Measurements from ENCODE around the gene KAT6B.
"Not testable (repeated sequence)": the region's sequence is repeated elsewhere in the genome, so short reads cannot be mapped to it uniquely, and the experiment has no call there.

KAT6B gene

DNA sequence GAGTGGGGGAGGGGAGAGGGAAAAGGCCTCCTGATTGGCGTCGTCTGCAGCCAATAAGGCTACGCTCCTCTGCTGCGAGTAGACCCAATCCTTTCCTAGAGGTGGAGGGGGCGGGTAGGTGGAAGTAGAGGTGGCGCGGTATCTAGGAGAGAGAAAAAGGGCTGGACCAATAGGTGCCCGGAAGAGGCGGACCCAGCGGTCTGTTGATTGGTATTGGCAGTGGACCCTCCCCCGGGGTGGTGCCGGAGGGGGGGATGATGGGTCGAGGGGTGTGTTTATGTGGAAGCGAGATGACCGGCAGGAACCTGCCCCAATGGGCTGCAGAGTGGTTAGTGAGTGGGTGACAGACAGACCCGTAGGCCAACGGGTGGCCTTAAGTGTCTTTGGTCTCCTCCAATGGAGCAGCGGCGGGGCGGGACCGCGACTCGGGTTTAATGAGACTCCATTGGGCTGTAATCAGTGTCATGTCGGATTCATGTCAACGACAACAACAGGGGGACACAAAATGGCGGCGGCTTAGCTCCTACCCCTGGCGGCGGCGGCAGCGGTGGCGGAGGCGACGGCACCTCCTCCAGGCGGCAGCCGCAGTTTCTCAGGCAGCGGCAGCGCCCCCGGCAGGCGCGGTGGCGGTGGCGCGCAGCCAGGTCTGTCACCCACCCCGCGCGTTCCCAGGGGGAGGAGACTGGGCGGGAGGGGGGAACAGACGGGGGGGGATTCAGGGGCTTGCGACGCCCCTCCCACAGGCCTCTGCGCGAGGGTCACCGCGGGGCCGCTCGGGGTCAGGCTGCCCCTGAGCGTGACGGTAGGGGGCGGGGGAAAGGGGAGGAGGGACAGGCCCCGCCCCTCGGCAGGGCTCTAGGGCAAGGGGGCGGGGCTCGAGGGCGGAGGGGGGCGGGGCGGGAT lies at the start of gene KAT6B:
Gene KAT6B (plus strand): TSS at position 459 of the 903 bp plus-strand sequence. CDS start 16,258 bp downstream, outside the sequence.
- DNase-seq: peak; percentile 99

DNA sequence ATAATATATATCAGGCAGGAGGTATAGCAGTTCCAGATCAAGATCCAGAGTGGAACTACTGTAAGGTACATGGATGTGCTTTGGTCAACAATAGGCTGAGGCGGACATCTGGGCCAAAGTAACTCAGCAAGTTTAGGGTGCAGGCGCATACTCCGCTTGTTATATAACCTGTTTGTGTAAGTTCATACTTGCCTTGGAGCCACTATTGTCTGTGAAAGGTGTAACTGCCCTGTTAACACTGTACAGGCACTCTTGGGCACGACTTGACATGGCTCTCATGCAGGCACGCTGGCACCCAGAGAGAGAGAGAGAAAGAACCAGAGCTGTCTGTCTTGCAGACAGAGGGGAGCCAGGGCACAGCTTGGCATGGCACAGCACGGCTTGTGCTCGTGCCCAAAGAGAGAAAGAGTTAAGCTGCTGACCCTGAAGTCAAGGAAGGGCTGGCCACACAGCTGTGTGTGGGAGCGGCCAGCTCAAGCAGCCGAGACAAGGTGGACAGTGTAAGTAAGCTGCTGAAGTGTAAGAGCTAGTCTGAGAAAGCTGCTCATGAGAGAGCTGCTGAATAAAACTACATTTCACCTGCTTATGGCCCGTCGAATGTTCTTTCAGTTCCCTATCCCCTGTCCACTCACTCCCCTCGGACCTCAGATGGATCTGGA lies 47.8 kb upstream of the KAT6B start:
- DNase-seq: no peak

DNA sequence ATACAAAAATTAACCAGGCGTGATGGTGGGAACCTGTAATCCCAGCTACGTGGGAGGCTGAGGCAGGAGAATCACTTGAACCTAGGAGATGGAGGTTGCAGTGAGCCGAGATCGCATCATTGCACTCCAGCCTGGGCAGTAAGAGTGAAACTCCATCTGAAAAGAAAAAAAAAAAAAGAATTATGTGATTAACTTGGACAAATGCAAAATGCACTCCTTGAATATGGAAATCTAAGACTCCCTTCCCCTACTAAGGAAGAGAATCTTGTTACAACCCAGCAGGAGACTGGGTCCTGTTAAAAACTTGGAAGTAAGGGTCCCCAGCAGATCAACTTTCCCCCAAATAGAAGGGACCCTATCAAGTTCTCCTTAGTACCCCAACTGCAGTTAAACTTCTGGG lies 44.5 kb upstream of the KAT6B start:
- not testable (repeated sequence) for DNase-seq

DNA sequence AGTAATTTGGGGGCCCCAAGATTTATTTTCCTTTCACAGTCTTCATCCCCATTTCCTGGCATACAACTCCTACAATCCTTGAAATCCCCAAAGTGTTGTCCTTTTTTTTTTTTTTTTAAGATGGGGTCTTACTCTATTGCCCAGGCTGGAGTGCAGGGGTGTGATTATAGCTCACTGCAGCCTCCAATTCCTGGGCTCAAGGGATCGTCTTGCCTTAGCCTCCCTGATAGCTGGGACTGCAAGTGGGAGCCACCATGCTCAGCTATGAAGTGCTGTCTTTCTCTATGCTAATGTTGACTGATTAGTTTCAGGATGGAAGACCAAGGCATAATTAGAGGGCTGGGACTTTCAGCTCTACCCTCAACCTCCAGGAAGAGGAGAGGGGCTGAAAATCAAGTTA lies 41.9 kb upstream of the KAT6B start:
- no peak for DNase-seq

DNA sequence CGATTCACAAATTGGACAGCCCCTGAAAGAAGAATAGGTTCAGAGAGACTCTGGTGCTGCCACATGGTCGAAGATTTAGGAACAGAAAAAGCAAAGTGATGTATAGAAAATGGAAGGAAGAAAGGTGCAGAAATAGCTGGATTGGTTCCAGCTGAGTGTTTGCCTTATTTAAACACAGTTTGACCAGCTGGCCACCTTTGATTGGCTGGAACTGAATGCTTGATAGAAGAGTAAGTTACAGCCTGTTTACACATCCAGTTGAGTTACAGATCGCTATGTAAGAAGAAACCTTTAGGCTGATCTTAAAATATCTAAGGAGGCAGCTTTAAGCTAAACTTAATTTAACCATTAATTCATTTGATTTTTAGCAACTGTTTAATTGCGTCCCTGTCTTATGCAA lies 40.3 kb upstream of the KAT6B start:
- no peak for DNase-seq

DNA sequence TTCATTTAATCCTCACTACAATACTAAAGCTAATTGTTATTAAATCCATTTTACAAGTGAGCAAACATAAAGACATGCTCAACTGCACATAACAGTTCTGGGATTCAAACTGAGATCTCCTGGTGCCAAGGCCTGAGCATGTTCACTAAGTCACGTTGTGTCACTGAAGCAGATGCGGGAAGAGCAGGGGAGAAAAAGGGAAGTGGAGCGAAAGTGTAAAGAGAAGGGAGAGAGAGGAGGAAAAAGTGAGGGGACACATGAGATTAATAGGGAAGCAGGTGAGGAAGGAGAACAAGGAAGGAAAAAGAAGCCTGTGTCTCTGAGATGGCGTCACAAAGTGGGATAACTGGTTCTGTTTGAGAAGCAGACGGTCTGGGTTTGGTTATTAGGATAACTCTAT lies 38.9 kb upstream of the KAT6B start:
- DNase-seq: no peak

DNA sequence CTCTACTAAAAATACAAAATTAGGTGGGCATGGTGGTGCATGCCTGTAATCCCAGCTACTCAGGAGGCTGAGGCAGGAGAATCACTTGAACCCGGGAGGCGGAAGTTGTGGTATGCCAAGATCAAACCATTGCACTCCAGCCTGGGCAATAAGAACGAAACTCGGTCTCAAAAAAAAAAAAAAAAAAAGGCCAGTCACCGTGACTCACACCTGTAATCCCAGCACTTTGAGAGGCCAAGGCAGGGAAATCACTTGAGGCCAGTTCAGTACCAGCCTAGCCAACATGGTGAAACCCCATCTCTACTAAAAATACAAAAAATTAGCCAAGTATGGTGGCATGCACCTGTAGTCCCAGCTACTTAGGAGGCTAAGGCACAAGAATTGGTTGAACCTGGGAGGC lies 34.4 kb upstream of the KAT6B start:
- DNase-seq: not testable (repeated sequence)

DNA sequence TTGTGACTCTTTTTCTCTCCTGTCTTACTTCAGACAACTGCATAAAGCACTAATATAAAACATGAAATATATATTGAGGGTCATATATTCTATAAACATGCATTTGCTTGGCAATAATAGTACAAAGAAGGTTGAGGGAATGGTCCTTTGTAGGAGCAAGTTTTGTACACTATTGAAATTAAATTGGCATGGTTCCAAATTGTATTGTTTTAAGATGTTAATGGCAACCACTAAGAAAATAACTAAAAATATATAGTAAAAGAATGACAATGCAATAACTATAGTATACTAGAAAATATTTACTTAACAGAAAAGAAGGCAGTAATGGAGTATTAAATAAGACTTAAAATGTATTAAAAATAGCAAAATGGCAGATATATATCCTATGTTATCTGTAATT lies 33.7 kb upstream of the KAT6B start:
- no peak for DNase-seq

DNA sequence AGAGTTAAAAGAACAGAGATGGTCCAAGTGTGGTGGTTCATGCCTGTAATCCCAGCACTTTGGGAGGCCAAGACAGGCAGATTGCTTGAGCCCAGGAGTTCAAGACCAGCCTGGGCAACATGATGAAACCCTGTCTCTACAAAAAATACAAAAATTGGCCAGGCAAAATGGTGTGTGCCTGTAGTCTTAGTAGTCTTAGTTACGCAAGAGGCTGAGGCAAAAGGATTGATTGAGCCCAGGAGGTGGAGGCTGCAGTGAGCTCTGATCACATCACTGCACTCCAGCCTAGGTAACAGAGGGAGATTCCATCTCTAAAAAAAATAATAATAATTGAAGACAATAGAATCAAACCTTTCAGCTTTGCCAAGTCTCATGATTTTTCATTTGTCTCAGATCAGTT lies 33.2 kb upstream of the KAT6B start:
- not testable (repeated sequence) for DNase-seq

DNA sequence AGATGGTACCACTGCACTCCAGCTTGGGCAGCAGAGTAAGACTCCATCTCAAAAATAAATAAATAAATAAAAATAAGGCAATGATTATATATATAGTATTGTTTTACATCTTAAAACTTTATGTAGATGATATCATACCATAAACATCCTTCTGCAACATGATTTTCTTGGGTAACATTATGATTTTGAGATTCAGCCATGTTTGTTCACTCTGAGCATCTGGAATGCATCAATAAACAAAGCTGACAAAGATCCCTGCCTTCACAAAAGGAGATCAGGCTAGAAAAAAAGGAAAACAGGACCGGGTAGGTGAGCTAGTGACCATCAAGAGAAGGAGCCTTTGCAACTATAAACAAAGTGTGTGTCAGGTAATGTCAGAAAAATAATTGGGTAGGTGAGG lies 31.9 kb upstream of the KAT6B start:
- no peak for DNase-seq

DNA sequence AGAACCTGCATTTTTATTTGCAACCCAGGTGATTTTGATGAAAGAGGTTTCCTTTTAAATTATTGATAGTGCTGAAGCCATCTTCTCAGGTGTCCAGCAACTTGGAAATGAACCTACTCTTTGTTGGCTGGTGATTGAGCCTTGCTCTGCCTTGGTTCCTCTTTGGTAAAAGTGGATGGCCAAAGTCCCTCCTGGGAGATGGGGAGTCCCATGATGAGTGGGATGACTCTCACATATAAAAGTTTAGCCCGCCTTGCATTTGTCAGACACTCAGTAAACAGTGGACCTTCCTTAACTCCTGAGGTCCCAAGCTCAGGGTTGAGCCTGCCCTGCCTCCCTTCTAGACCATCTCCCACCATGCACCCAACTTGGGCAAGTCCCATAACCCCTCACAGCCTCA lies 28.9 kb upstream of the KAT6B start:
- no peak for DNase-seq

DNA sequence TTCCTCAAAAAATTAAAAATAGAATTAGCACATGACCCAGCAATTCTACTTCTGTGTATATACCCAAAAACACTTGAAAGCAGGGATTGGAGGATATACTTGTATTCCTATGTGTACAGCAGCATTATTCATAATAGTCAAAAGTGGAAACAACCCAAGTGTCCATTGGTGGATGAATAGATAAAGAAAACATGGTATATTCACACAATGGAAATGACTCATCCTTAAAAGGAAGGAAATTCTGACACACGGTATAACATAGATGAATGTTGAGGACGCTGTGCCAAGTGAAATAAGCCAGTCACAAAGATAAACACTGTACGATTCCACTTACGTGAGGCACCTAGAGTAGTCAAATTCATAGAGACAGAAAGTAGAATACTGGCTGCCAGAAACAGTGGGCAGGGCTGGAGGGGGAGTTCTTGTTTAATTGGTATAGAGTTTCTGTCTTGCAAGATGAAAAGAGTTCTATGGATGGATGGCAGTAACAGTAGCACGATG lies 26.6 kb upstream of the KAT6B start:
- DNase-seq: no peak

DNA sequence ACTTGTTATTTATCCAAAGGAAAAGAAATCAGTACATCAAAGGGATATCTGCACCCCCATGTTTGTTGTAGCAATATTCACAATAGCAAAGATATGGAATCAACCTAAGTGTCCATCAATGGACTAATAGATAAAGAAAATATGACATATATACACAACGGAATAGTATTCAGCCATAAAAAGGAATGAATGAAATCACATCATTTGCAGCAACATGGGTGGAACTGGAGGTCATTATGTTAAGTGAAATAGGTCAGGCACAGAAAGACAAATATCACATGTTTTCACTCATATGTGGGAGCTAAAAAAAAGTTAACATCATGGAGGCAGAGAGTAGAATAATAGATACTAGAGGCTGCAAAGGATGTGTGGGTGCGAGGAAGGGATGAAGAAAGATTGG lies 25.0 kb upstream of the KAT6B start:
- DNase-seq: no peak

DNA sequence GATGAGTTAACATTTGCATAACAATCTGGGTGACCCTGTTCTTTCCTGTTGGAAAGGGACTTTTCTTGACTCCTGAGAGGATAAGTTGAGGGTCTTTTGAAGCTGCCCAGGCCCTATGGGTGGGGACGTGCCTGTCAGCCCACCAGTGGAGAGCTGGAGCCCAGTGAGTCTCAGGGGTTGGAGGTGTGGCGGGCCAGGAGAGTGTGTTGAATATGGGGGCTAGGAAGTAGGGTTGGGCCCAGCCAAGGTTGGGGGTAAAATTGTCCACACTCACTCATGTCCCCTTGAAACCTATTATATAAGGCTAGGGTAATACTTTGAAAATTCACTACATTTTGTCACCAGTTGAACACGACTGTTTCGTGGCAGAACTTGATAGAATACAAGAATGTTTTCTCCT lies 17.9 kb upstream of the KAT6B start:
- no peak for DNase-seq

DNA sequence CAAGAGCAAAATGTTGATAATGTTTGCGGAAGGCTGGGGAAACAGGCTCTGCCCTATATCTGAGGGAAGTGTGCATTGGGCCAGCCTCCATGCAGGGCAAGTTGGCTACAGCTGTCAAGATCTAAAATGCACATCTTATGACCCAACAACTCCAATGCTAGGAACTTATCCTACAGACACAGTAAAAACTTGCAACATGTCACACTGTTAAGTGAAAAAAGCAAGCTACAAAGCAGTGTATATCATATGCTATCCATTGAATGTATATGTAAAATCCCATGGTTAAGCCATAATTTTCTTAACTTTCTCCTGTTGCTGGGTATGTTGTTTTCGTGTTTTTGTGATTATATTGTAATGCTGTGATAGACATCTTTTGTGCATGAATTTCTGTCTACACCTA lies 16.3 kb upstream of the KAT6B start:
- DNase-seq: no peak

DNA sequence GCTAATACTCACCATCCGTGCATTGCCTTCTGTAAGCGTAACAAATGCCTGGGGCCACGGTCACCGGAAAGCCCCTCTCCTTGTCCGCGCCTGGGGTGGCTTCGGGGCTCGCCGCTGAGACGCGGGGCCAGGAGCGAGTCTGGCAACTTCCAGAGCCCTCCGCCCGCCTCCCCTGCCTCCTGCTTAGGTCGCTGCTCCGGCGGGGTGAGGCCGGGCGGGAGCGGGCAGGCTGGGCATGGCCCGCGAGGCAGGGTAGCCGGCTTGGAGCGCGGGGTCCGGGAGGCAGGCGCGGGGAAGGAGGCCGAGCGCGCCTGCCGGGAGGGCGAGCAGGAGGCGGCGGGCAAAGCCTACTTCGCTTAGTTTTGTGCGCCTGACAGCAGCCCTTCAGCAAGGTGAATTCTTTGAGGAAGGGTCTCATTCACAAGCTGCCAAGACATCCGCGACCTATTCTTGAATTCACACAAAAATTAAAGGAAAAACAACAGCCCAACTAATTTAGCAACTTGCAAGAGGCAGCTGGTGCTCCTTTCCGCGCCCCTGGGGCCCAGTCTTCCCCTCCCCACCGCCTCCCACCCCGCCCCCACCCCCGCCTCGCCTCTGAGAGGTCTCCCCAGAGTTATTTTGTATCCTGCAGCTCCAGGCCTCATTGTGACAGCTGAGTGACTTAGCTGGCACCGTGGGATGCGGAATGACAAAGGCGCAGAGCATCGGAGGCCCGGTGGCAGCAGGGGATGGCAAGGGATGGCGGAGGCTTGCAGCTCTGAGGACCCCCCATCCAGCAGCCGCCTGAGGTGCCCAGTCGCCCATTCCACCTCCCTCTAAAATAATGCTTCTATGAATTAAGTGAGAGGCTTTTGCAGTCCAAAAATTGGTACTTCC lies 12.8 kb upstream of the KAT6B start:
- DNase-seq: no peak

DNA sequence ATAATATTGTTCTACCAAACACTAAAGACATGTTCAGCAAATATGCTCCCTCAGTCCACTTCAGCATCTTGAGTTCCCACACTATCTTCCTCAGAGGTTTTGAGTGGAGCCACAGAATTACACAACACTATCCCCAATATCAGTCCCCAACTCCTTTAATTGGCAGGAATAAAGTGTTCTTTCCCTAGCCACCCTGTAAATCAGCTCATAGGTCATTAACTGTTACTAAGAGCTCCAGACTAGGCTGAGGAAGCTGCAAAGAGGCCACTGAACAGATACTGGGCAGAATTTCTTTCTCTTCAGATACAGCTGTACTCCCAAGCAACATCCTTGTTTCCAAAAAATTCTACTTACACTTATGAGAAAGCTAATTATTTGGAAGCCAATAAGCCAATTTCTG lies 11.6 kb upstream of the KAT6B start:
- DNase-seq: no peak

DNA sequence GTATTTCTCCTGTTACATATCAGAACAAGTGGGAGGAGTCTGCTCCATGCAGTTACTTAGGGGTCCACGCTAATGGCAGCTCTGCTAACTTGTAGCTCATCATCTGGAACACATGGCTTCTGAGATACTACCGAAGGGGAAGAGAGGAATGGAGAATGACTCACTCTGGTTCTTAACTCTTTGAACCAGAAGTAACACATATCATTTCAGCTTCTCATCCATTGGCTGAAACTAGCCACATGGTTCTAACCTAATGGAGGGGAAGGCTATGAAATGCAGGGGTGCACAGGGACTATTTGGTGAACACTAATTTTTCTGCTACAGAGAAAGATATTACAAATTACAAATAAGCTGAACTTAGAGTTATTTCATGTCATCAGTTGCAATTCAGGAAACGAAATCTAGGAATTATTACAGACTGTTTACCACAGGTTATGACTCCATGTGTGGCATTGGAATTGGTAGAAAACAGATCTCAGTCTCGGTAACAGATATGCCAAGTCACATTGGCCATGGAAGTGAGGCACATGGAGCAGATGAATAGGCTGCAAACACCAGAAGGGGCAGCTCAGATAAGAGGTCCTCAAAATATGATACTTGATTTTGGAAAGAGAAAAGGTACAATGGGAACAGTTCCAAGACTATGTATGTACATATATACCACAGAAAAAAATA lies 9.4 kb upstream of the KAT6B start:
- DNase-seq: no peak

DNA sequence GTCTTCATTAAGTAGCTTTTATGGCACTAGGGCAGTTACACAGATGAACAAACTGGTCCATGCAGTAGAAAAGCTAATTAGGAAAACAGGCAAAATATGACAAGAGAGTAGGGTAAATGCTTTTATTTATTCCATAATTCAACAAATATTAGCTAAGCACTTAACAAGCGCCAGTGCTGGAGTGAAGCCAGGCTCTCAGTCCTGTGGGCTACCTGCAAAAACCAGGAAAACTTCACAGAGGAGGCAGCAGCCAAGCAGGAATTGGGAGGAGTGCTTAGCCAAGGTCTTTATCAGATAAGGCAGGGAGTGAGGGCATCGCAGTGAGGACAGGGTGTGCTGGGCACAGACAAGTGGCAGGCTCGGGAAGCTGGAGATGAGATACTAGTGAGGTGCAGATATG lies 4.9 kb upstream of the KAT6B start:
- no peak for DNase-seq

DNA sequence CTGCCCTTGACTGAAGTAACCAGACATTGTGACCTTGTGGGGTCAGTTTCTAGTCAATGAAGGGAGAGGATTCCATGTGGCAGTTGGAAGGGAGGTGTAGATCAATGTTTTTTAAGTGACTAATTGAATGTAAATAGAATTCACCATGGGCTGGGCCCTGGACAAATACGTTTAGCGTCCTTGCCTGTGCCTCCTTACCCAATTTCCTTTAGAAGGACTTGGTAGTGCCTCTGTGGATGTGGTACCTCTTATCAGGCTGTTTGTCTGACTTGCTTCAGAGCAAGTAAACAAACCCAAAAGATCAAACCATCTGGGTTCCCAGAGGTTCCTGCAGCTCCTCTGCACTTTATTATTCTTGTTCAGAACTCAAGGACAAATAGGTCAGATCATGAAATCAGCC lies 4.3 kb upstream of the KAT6B start:
- DNase-seq: no peak

DNA sequence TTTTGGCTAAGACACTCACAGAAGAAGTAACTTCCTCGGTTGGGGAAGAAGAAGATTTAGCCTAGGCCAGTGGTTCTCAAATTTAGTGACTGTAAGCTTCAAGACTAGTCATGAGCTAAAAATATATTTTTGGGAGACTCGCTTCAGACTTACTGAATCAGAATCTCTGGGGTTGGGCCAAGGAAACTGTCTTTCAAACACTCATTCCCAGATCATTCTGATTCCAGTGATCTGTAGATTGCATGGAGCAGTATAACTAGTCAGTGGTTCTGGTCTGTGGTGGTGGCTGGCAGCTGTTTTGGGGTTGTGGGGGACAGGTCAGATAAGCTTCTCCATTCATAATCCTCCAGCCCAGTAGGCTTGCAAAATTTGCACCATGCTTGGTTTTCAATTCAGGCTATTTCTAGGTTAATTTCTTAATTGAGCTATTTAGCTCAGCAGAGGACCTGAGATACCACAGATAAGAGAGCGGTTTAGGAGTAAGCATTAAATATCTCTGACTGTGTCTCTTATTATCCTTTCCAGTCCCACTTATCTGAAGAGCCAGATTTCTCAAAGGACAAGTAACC lies 3.8 kb upstream of the KAT6B start:
- no peak for DNase-seq

DNA sequence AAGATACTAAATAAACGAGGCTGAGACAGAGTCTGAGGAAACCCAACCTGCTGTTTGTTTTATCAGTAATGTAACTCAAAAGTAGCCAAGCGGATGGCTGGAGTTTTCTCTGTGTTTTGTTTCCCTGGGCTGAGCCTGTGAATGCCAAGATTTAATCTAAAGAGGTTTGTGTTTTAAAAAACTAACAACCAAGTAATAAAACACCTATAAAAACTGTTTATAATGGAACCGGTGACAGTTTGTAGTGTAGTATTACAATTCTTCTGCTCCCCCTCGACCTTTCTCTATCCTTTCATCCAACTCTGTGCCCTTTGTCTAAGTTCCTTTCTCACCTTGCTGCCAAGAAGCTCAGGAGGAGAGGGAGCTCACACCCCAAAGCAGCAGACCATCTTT lies 2.6 kb upstream of the KAT6B start:
- no peak for DNase-seq

All from GOT3 (cell line).